Glutamatergic neuron (in vitro differentiated cells): ENCODE measurements around the gene MTR. TPM values are rescaled to one million over a fixed set of nuclear protein-coding genes. Genes with fewer than 3 reads are reported as not detected.

Experiments used
- DNase-seq: peaks from one replicate; pipeline ENCODE4 v3.0.0; 2022
- H3K27ac Mint-ChIP-seq: one replicate; pipeline ENCODE4 v1.8.0; 2020; ENCODE audit warnings: mild to moderate bottlenecking, mixed read lengths, inconsistent platforms; ENCODE audit not compliant: unreplicated experiment
- H3K27me3 Mint-ChIP-seq: one replicate; pipeline ENCODE4 v1.8.0; 2020; ENCODE audit warnings: mild to moderate bottlenecking, moderate library complexity, mixed read lengths, inconsistent platforms; ENCODE audit not compliant: unreplicated experiment
- H3K36me3 Mint-ChIP-seq: one replicate; pipeline ENCODE4 v1.8.0; 2020; ENCODE audit warnings: mild to moderate bottlenecking, mixed read lengths, inconsistent platforms; ENCODE audit not compliant: unreplicated experiment
- H3K4me1 Mint-ChIP-seq: one replicate; pipeline ENCODE4 v1.8.0; 2020; ENCODE audit warnings: mild to moderate bottlenecking, low read depth, mixed read lengths, inconsistent platforms; ENCODE audit not compliant: unreplicated experiment
- H3K4me3 Mint-ChIP-seq: one replicate; pipeline ENCODE4 v1.8.0; 2020; ENCODE audit warnings: mild to moderate bottlenecking, mixed read lengths, inconsistent platforms; ENCODE audit not compliant: unreplicated experiment
- H3K9me3 Mint-ChIP-seq: one replicate; pipeline ENCODE4 v1.8.0; 2020; ENCODE audit warnings: mild to moderate bottlenecking, moderate library complexity, mixed read lengths, inconsistent platforms; ENCODE audit not compliant: unreplicated experiment
- CTCF ChIP-seq: fragments of 200-600 bp; sonication (generic); IDR thresholded peaks from one replicate; pipeline ENCODE4 v1.5.0; 2021; ENCODE audit not compliant: partially characterized antibody, unreplicated experiment
- total RNA-seq: library from RNA; stranded (reverse); fragmentation: NEBNext Ultra II Directional; extraction: Animal tissue kit (Norgen Biotek cat#: 25700); gene quantifications from one replicate; pipeline ENCODE4 v1.2.1, GENCODE V29; 2021; ENCODE audit not compliant: unreplicated experiment

Gene MTR
- total RNA-seq, 1 donor from 2014 or later, result 33.2 TPM

- Mint-ChIP-seq H3K9me3 (peaks cover 3% of the 10 kb centered on the region), H3K27me3 (no peaks in the 10 kb centered on the region), H3K4me1 (peaks cover 5% of the 10 kb centered on the region), H3K27ac (no peak overlapping the region), H3K4me3 (no peak overlapping the region), H3K36me3 (peaks cover 10% of the 10 kb centered on the region)
- DNase-seq, result no peak
- TF ChIP-seq CTCF, result no peak
Measured at GRCh38 chr1:236862615-236863211, 67.6 kb downstream of the MTR start.

DNA sequence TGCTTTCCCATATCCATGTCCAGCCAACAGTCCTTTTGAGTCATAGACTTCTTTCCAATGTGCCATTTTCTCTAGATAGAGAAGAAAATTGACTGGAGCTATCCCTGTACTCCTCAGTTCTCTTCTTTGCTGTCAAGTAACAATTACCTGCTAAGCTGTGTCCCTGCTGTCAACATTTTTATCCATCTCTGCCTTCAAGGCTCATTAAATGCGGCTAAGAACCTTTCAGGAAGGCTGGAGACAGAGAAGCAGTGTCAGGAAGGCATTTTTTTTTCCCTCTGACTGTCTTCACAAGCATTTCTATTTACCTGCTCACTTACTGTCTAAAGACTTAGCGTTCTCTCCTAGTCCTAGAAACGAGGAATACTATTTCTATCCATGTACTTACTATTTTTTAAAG, 69.1 kb downstream of the MTR start:
- Mint-ChIP-seq H3K36me3 (peaks cover 11% of the 10 kb centered on the region), H3K27me3 (no peaks in the 10 kb centered on the region), H3K4me1 (peaks cover 5% of the 10 kb centered on the region), H3K4me3 (no peak overlapping the region), H3K27ac (no peak overlapping the region), H3K9me3 (peaks cover 3% of the 10 kb centered on the region)
- TF ChIP-seq CTCF, result no peak
- DNase-seq, result no peak

DNA sequence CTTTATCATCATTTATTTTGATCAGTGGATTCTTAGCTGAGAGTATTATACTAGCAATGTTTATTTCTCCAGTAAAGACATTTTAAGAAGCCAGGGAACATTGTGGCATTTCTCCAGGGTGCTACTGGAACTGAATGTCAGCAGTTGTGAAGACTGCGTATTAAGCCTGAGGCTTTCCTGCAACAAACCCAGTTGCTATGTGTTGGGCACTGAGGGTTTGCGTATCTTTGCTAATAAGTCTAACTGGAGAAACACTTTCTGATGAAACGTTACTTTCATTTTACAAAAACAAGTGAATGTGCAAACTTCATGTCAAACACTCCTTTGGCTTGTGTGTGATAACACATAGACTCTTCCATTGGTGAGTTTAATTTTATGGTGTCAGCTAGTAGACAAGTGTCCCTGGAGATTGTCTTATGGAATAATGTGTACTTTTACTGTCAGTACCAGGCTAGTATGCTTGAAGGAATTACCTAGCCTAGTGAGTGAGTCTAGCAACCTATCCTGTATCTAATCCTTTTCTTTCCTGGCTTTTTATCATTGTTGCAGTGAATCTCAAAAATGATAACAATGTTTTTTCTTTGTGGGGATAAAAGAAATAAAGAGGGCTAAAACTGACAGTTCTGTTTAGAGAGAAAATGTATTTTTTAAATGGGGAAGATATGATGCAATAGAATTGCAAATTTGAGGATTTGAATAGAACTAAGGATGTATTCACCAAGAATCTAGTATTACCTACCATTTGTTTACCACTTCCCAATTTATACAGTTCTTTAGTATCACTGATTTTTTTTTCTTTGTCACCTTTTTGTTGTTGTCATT, 70.1 kb downstream of the MTR start:
- Mint-ChIP-seq H3K4me3 (no peak overlapping the region), H3K27ac (no peak overlapping the region), H3K4me1 (peaks cover 5% of the 10 kb centered on the region), H3K9me3 (peaks cover 5% of the 10 kb centered on the region), H3K36me3 (peaks cover 11% of the 10 kb centered on the region), H3K27me3 (no peaks in the 10 kb centered on the region)
- TF ChIP-seq CTCF, result no peak
- DNase-seq, result no peak

- no peak overlapping the region for H3K4me3 Mint-ChIP-seq
- H3K9me3 Mint-ChIP-seq, result peaks cover 5% of the 10 kb centered on the region
- no peaks in the 10 kb centered on the region for H3K27me3 Mint-ChIP-seq
- H3K4me1 Mint-ChIP-seq, result peaks cover 5% of the 10 kb centered on the region
- no peak for TF ChIP-seq CTCF
- H3K36me3 Mint-ChIP-seq, result peaks cover 11% of the 10 kb centered on the region
- no peak overlapping the region for H3K27ac Mint-ChIP-seq
- DNase-seq, result no peak
Measured at GRCh38 chr1:236865818-236866155, 70.7 kb downstream of the MTR start.

GRCh38 chr1:236868625-236869467, 73.8 kb downstream of the MTR start:
- H3K9me3 Mint-ChIP-seq, result peaks cover 5% of the 10 kb centered on the region
- peaks cover 11% of the 10 kb centered on the region for H3K36me3 Mint-ChIP-seq
- no peaks in the 10 kb centered on the region for H3K27me3 Mint-ChIP-seq
- H3K4me1 Mint-ChIP-seq, result no peaks in the 10 kb centered on the region
- no peak overlapping the region for H3K27ac Mint-ChIP-seq
- peak; percentile 55 for DNase-seq
- TF ChIP-seq CTCF, result peak; percentile 98
- H3K4me3 Mint-ChIP-seq, result no peak overlapping the region
